GM19240 (cell line): ENCODE measurements around the gene CELSR3.

Experiments
- DNase-seq: peaks from one replicate; pipeline ENCODE4 v3.0.0; 2011; ENCODE audit warnings: low spot score; ENCODE audit not compliant: insufficient read length

CELSR3 gene

DNA sequence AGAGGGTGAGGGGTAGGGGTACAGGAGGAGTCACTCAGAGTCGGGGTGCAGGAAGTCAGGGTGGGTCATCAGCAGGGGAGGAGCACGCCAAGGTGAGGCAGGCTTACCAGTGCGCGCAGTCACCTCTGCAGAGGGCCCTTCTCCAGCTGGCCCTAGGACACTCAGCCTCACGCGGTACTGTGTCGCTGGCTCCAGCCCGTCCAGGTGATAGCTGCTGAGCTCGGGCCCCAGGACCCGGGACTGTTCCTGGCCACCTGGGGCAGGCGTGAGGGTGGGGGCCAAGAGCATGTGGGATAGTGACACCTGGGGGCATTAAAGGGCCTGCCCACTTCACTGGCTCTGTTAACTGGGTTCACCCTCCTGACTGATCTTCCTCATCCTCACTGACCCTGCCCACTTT, 75.0 kb downstream of the CELSR3 start:
- DNase-seq = no peak
